H9 (cell line): ENCODE data around the gene FANCI. TPM values are rescaled to one million over a fixed set of nuclear protein-coding genes. Genes with fewer than 3 reads are reported as not detected.

Source experiments
- DNase-seq: peaks from one replicate; pipeline ENCODE4 v3.0.0-alpha.2; 2017
- H2AFZ ChIP-seq: one replicate; pipeline ENCODE4 v1.6.1; 2013; ENCODE audit warnings: mild to moderate bottlenecking, low read length, control low read depth, moderate library complexity
- H2AK5ac ChIP-seq: 2 replicates; pipeline ENCODE4 v1.6.1; 2013; ENCODE audit warnings: low read length, control low read depth, mixed read lengths; ENCODE audit not compliant: insufficient read length
- H2BK120ac ChIP-seq: one replicate; pipeline ENCODE4 v1.6.1; 2013; ENCODE audit warnings: low read depth, mild to moderate bottlenecking, low read length, control low read depth, inconsistent platforms; ENCODE audit not compliant: poor library complexity, severe bottlenecking
- H2BK12ac ChIP-seq: 2 replicates; pipeline ENCODE4 v1.6.1; 2013; ENCODE audit warnings: low read length, control low read depth, mixed read lengths, low read depth; ENCODE audit not compliant: insufficient read length
- H2BK15ac ChIP-seq: 2 replicates; pipeline ENCODE4 v1.6.1; 2013; ENCODE audit warnings: low read depth, low read length, control low read depth
- H2BK20ac ChIP-seq: one replicate; pipeline ENCODE4 v1.6.1; 2013; ENCODE audit warnings: low read depth, mild to moderate bottlenecking, low read length, control low read depth, inconsistent platforms; ENCODE audit not compliant: poor library complexity, severe bottlenecking
- H2BK5ac ChIP-seq: 2 replicates; pipeline ENCODE4 v1.6.1; 2013; ENCODE audit warnings: low read length, control low read depth, mixed read lengths; ENCODE audit not compliant: insufficient read length
- H3K14ac ChIP-seq: 2 replicates; pipeline ENCODE4 v1.6.1; 2013; ENCODE audit warnings: low read length, control low read depth; ENCODE audit not compliant: insufficient read depth
- H3K18ac ChIP-seq: 2 replicates; pipeline ENCODE4 v1.6.1; 2013; ENCODE audit warnings: low read depth, mild to moderate bottlenecking, mixed read lengths, low read length, control low read depth; ENCODE audit not compliant: insufficient read length
- H3K23ac ChIP-seq: 2 replicates; pipeline ENCODE4 v1.6.1; 2013; ENCODE audit warnings: low read length, control low read depth, mixed read lengths, low read depth; ENCODE audit not compliant: insufficient read length
- H3K23me2 ChIP-seq: 2 replicates; pipeline ENCODE4 v1.6.1; 2013; ENCODE audit warnings: low read depth, mild to moderate bottlenecking, mixed read lengths, low read length, control low read depth; ENCODE audit not compliant: insufficient read length, poor library complexity, severe bottlenecking
- H3K27ac ChIP-seq: 2 replicates; pipeline ENCODE4 v1.5.1; 2013; ENCODE audit warnings: low read length, control low read depth, mixed read lengths, low read depth; ENCODE audit not compliant: insufficient read length
- H3K27me3 ChIP-seq: 2 replicates; pipeline ENCODE4 v1.6.1; 2013; ENCODE audit warnings: low read length, control low read depth, inconsistent platforms; ENCODE audit not compliant: insufficient read depth
- H3K4ac ChIP-seq: 2 replicates; pipeline ENCODE4 v1.6.1; 2013; ENCODE audit warnings: low read depth, mild to moderate bottlenecking, control low read depth, inconsistent platforms, low read length, moderate library complexity
- H3K4me1 ChIP-seq: 2 replicates; pipeline ENCODE4 v1.6.1; 2013; ENCODE audit warnings: low read length, control low read depth, inconsistent platforms; ENCODE audit not compliant: insufficient read depth
- H3K4me2 ChIP-seq: 2 replicates; pipeline ENCODE4 v1.6.1; 2013; ENCODE audit warnings: low read length, control low read depth, mixed read lengths; ENCODE audit not compliant: insufficient read length, insufficient read depth
- H3K56ac ChIP-seq: 2 replicates; pipeline ENCODE4 v1.6.1; 2013; ENCODE audit warnings: low read depth, mild to moderate bottlenecking, mixed read lengths, low read length, control low read depth; ENCODE audit not compliant: insufficient read length
- H3K79me1 ChIP-seq: 2 replicates; pipeline ENCODE4 v1.6.1; 2013; ENCODE audit warnings: low read depth, mild to moderate bottlenecking, moderate library complexity, low read length, control low read depth, inconsistent platforms; ENCODE audit not compliant: insufficient read depth, poor library complexity, severe bottlenecking
- H3K79me2 ChIP-seq: 2 replicates; pipeline ENCODE4 v1.6.1; 2013; ENCODE audit warnings: low read length, control low read depth, inconsistent platforms; ENCODE audit not compliant: insufficient read depth
- H3K9ac ChIP-seq: 2 replicates; pipeline ENCODE4 v1.6.1; 2013; ENCODE audit warnings: low read length, control low read depth, mixed read lengths; ENCODE audit not compliant: insufficient read length; ENCODE audit errors: extremely low read depth
- H3K9me3 ChIP-seq: one replicate; pipeline ENCODE4 v1.6.1; 2013; ENCODE audit warnings: low read depth, low read length, inconsistent platforms; ENCODE audit not compliant: control insufficient read depth
- H3T11ph ChIP-seq: one replicate; pipeline ENCODE4 v1.6.1; 2013; ENCODE audit warnings: mild to moderate bottlenecking, low read length, control low read depth, inconsistent platforms
- H4K20me1 ChIP-seq: one replicate; pipeline ENCODE4 v1.6.1; 2013; ENCODE audit not compliant: control insufficient read depth, insufficient read length, insufficient read depth
- H4K5ac ChIP-seq: 2 replicates; pipeline ENCODE4 v1.6.1; 2013; ENCODE audit warnings: low read depth, mild to moderate bottlenecking, mixed read lengths, low read length, control low read depth; ENCODE audit not compliant: insufficient read length
- H4K8ac ChIP-seq: replicated peaks from 2 replicates; pipeline ENCODE4 v1.6.1; 2013; ENCODE audit warnings: low read length, control low read depth, mixed read lengths, low read depth; ENCODE audit not compliant: insufficient read length
- H4K91ac ChIP-seq: 2 replicates; pipeline ENCODE4 v1.6.1; 2013; ENCODE audit warnings: low read depth, mild to moderate bottlenecking, moderate library complexity, mixed read lengths, low read length, control low read depth; ENCODE audit not compliant: insufficient read length
- H3K27ac Mint-ChIP-seq, 3 experiments: 2 replicates in 2 of 3; 3 replicates in 1 of 3; pipeline ENCODE4 v1.8.0; 2020 to 2021; ENCODE audit warnings: mixed read lengths in 3 of 3, mild to moderate bottlenecking in 1 of 3, moderate library complexity in 1 of 3
- H3K27me3 Mint-ChIP-seq: 2 replicates; pipeline ENCODE4 v1.8.0; 2021; ENCODE audit warnings: low read depth, mild to moderate bottlenecking, moderate library complexity, mixed read lengths
- H3K36me3 Mint-ChIP-seq, 3 experiments: 2 replicates in 2 of 3; 3 replicates in 1 of 3; pipeline ENCODE4 v1.8.0; 2020 to 2021; ENCODE audit warnings: low read depth in 3 of 3, mixed read lengths in 3 of 3; ENCODE audit not compliant: insufficient read depth in 1 of 3
- H3K4me1 Mint-ChIP-seq, 2 experiments: 2 replicates each; pipeline ENCODE4 v1.8.0; 2020; ENCODE audit warnings: mixed read lengths in 2 of 2
- H3K4me3 Mint-ChIP-seq, 2 experiments: 2 replicates in 1 of 2; 3 replicates in 1 of 2; pipeline ENCODE4 v1.8.0; 2020 to 2021; ENCODE audit warnings: mild to moderate bottlenecking in 2 of 2, mixed read lengths in 2 of 2, moderate library complexity in 1 of 2
- H3K9me3 Mint-ChIP-seq, 2 experiments: 2 replicates in 1 of 2; 3 replicates in 1 of 2; pipeline ENCODE4 v1.8.0; 2020; ENCODE audit warnings: mild to moderate bottlenecking in 2 of 2, mixed read lengths in 2 of 2, moderate library complexity in 1 of 2
- WGBS: extraction: QIAGEN DNeasy Blood & Tissue Kit; methylation state at CpG from one replicate; pipeline ENCODE4 v1.1.7; 2013; ENCODE audit warnings: missing lambda C conversion rate, low lambda C conversion rate, mixed read lengths; ENCODE audit not compliant: insufficient read length; ENCODE audit errors: extremely low coverage; 5-methylcytosine and 5-hydroxymethylcytosine counted together
- long read RNA-seq: library from polyadenylated mRNA; unstranded; transcript quantifications from one replicate; pipeline ENCODE4 v2.0.0, GENCODE V29; 2020
- total RNA-seq: library from RNA; stranded (reverse); gene quantifications from 2 replicates; pipeline ENCODE4 v1.2.1, GENCODE V29; 2021
- TF ChIP-seq, protein P1 (sequence below): fragments of 200-600 bp; sonication (generic); conservative IDR thresholded peaks from 3 replicates; pipeline ENCODE4 v1.8.0; 2021; ENCODE audit warnings: antibody characterized with exemption, mild to moderate bottlenecking

The FANCI gene
- 102 and 106 TPM in 2 replicates for total RNA-seq
- long read RNA-seq, full-length matches to known transcripts = 67 of 371 reads
- long read RNA-seq, partial matches to known transcripts = 61 of 371 reads
- long read RNA-seq, other reads (novel, unspliced or antisense) = 243 of 371 reads

DNA sequence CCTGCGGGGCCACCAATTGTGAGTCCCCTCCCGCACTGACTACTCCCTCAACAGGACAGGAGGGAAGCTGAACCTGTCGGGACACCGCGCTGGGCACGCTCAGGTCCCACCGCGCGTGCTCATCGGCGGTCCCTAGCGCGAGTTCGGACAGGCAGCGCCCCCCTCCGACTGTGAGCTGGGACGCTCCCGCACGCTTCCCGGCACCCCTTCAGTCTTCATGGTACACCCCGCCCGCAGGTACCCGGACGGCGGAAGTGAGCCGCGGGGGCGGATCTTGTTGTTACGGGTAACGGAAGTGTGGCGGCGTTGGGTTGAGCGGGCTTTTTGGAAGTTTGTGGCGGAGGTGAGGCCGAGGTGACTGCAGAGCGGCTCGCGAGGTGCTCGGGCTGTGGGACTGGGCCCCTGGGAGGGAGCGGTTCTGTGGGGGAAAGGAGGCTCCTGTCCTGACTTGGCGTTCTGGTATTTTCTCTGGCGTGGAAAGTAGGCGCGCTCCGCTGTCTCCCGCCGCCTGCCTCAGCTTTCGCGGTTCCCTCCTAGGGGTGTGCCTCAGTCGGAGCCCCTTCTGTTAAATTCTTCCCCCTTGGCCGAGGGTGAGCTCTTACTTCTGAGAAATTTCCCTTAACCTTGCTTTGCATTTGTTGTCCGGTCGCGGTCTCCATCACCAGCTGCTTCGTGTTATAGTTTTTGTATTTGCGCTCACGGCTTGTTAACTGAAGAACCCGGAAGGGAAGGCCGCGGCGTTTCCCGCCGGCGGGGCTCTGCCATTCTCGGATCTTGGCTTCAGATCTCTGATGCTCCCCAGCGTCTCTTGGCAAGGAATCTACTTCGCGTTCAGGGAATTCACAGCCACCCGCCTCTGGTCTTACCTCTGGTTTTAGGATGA, at the start of gene FANCI:
TSS of gene FANCI (plus strand) at position 289 of the 883 bp plus-strand sequence. CDS start 3,669 bp downstream, outside the sequence.
- no peak within 1 kb of the TSS for H2BK120ac ChIP-seq
- H3K4me1 Mint-ChIP-seq = peaks cover 21 to 27% of the 10 kb centered on the region in 2 experiments
- H2BK5ac ChIP-seq = no peak within 1 kb of the TSS
- peaks cover 16% of the 10 kb centered on the region for H3K27me3 Mint-ChIP-seq
- H3K23me2 ChIP-seq = peaks cover 17% of the 10 kb centered on the region
- peaks cover 27 to 30% (median 29%) of the 10 kb centered on the region in 3 experiments for H3K36me3 Mint-ChIP-seq
- peak within 1 kb of the TSS; percentile 94 for H3K9ac ChIP-seq
- WGBS = no CpG with 5 or more reads among the region's 69 CpGs
- no peak within 1 kb of the TSS for H3T11ph ChIP-seq
- no peak within 1 kb of the TSS for H2BK12ac ChIP-seq
- H3K9me3 Mint-ChIP-seq = peaks cover 9 to 15% of the 10 kb centered on the region in 2 experiments
- no peak within 1 kb of the TSS for H3K27ac ChIP-seq
- no peaks in the 10 kb centered on the region for H4K20me1 ChIP-seq
- H2BK15ac ChIP-seq = no peak within 1 kb of the TSS
- H3K4me3 Mint-ChIP-seq = peak within 1 kb of the TSS; percentile 96 to 98
- no peak within 1 kb of the TSS for H3K56ac ChIP-seq
- H3K4ac ChIP-seq = no peak within 1 kb of the TSS
- no peaks in the 10 kb centered on the region; the same call in 1 of the 2 replicates for H3K27me3 ChIP-seq
- no peak within 1 kb of the TSS for H4K5ac ChIP-seq
- DNase-seq = peak; percentile 96
- peak within 1 kb of the TSS; percentile 85 for H2AFZ ChIP-seq
- H2BK20ac ChIP-seq = no peak within 1 kb of the TSS
- H3K79me1 ChIP-seq = peaks cover 2% of the 10 kb centered on the region
- H3K18ac ChIP-seq = no peak within 1 kb of the TSS
- no peaks in the 10 kb centered on the region for H3K4me1 ChIP-seq
- peak within 1 kb of the TSS; percentile 73; the same call in 1 of the 2 replicates for H3K14ac ChIP-seq
- no peak within 1 kb of the TSS for H4K8ac ChIP-seq
- no peaks in the 10 kb centered on the region for H3K9me3 ChIP-seq
- H3K4me2 ChIP-seq = peak within 1 kb of the TSS; percentile 80
- no peak within 1 kb of the TSS for H4K91ac ChIP-seq
- peaks cover 14% of the 10 kb centered on the region; the same call in 1 of the 2 replicates for H3K79me2 ChIP-seq
- TF ChIP-seq, protein P1, sequence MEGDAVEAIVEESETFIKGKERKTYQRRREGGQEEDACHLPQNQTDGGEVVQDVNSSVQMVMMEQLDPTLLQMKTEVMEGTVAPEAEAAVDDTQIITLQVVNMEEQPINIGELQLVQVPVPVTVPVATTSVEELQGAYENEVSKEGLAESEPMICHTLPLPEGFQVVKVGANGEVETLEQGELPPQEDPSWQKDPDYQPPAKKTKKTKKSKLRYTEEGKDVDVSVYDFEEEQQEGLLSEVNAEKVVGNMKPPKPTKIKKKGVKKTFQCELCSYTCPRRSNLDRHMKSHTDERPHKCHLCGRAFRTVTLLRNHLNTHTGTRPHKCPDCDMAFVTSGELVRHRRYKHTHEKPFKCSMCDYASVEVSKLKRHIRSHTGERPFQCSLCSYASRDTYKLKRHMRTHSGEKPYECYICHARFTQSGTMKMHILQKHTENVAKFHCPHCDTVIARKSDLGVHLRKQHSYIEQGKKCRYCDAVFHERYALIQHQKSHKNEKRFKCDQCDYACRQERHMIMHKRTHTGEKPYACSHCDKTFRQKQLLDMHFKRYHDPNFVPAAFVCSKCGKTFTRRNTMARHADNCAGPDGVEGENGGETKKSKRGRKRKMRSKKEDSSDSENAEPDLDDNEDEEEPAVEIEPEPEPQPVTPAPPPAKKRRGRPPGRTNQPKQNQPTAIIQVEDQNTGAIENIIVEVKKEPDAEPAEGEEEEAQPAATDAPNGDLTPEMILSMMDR = peak; percentile 63
- no peak within 1 kb of the TSS for H2AK5ac ChIP-seq
- H3K27ac Mint-ChIP-seq = peak within 1 kb of the TSS; percentile 58 to 97 (median 88); a peak in 5 of 7 replicates
- no peak within 1 kb of the TSS for H3K23ac ChIP-seq
